ENCODE data around the gene PCDH1. TPM values are rescaled to one million over a fixed set of nuclear protein-coding genes. Genes with fewer than 3 reads are reported as not detected.

PCDH1 gene
- polyA plus RNA-seq, 1 experiment, result 0.12 TPM

GRCh38 chr5:141873933-141874261 lies 4.3 kb downstream of the PCDH1 start:
- POLR2A ChIA-PET, result interaction anchor here (0.7 kb wide), 1 partner anchor 62 kb away, joined by 3 read pairs; no protein-coding TSS in a partner anchor
- TF ChIP-seq CTCF (IDR thresholded peaks at IDR 0.05; ENCODE audit: low read depth, low read length), result no peak

GRCh38 chr5:141872496-141873356 lies 5.5 kb downstream of the PCDH1 start:
- CTCF ChIA-PET, result no interaction called here
- POLR2A ChIA-PET, result interaction anchor here (0.7 kb wide), 1 partner anchor 61 kb away, joined by 3 read pairs; no protein-coding TSS in a partner anchor
- DNase-seq (ENCODE audit: low read depth, low spot score), result no peak
- Histone ChIP-seq H3K4me3 (ENCODE audit: low read depth, low read length) (no peak overlapping the region), H3K27ac (ENCODE audit: low read depth, low read length) (no peak overlapping the region), H3K27me3 (ENCODE audit: control insufficient read depth, insufficient read depth, low read length) (peaks cover 78% of the 10 kb centered on the region), H3K9me3 (ENCODE audit: control insufficient read depth, insufficient read depth, low read length) (no peaks in the 10 kb centered on the region; the same call in 1 of the 2 replicates)
- TF ChIP-seq CTCF (IDR thresholded peaks at IDR 0.05; ENCODE audit: low read depth, low read length), result no peak

More at GRCh38 chr5:141873933-141874261, 4.3 kb downstream of the PCDH1 start:
- no peak overlapping the region for H3K4me3 ChIP-seq (ENCODE audit: low read depth, low read length)
- H3K27me3 ChIP-seq (ENCODE audit: control insufficient read depth, insufficient read depth, low read length), result peaks cover 73% of the 10 kb centered on the region
- CTCF ChIA-PET, result no interaction called here
- DNase-seq (ENCODE audit: low read depth, low spot score), result no peak
- H3K27ac ChIP-seq (ENCODE audit: low read depth, low read length), result no peak overlapping the region
- no peaks in the 10 kb centered on the region; the same call in 1 of the 2 replicates for H3K9me3 ChIP-seq (ENCODE audit: control insufficient read depth, insufficient read depth, low read length)

- no peak for DNase-seq (ENCODE audit: low read depth, low spot score)
- H3K9me3 ChIP-seq (ENCODE audit: control insufficient read depth, insufficient read depth, low read length), result no peaks in the 10 kb centered on the region
- POLR2A ChIA-PET, result no interaction called here
- CTCF ChIA-PET, result no interaction called here
- H3K27ac ChIP-seq (ENCODE audit: low read depth, low read length), result no peak overlapping the region
- no peak for TF ChIP-seq CTCF (IDR thresholded peaks at IDR 0.05; ENCODE audit: low read depth, low read length)
- no peak overlapping the region for H3K4me3 ChIP-seq (ENCODE audit: low read depth, low read length)
- peaks cover 74% of the 10 kb centered on the region for H3K27me3 ChIP-seq (ENCODE audit: control insufficient read depth, insufficient read depth, low read length)
Measured at GRCh38 chr5:141871870-141872269, 6.3 kb downstream of the PCDH1 start.

GRCh38 chr5:141870871-141871270 lies 7.3 kb downstream of the PCDH1 start:
- POLR2A ChIA-PET, result no interaction called here
- CTCF ChIA-PET, result interaction anchor here (1.6 kb wide), 1 partner anchor 8 kb away, joined by 5 read pairs; no protein-coding TSS in a partner anchor
- no peaks in the 10 kb centered on the region for H3K9me3 ChIP-seq (ENCODE audit: control insufficient read depth, insufficient read depth, low read length)
- H3K27me3 ChIP-seq (ENCODE audit: control insufficient read depth, insufficient read depth, low read length), result peaks cover 68% of the 10 kb centered on the region
- no peak for TF ChIP-seq CTCF (IDR thresholded peaks at IDR 0.05; ENCODE audit: low read depth, low read length)
- no peak for DNase-seq (ENCODE audit: low read depth, low spot score)
- no peak overlapping the region for H3K27ac ChIP-seq (ENCODE audit: low read depth, low read length)
- no peak overlapping the region for H3K4me3 ChIP-seq (ENCODE audit: low read depth, low read length)

GRCh38 chr5:141870228-141870627 lies 8.0 kb downstream of the PCDH1 start:
- Histone ChIP-seq H3K27me3 (ENCODE audit: control insufficient read depth, insufficient read depth, low read length) (peaks cover 62% of the 10 kb centered on the region), H3K4me3 (ENCODE audit: low read depth, low read length) (no peak overlapping the region), H3K27ac (ENCODE audit: low read depth, low read length) (no peak overlapping the region), H3K9me3 (ENCODE audit: control insufficient read depth, insufficient read depth, low read length) (no peaks in the 10 kb centered on the region)
- POLR2A ChIA-PET, result no interaction called here
- no peak for DNase-seq (ENCODE audit: low read depth, low spot score)
- CTCF ChIA-PET, result interaction anchor here (1.6 kb wide), 1 partner anchor 9 kb away, joined by 5 read pairs; no protein-coding TSS in a partner anchor
- no peak for TF ChIP-seq CTCF (IDR thresholded peaks at IDR 0.05; ENCODE audit: low read depth, low read length)

Measured in AG04450 (cell line).